ENCODE measurements around the gene HOXC11.

HOXC11 gene

GRCh38 chr12:53973236-53974042, 513 bp downstream of the HOXC11 start:
- no peak for DNase-seq (ENCODE audit: low spot score)

GRCh38 chr12:53974084-53975063, 1.4 kb downstream of the HOXC11 start, which contains the start of gene HOTAIR:
HOTAIR (minus strand) TSS chr12:53974954.
- DNase-seq (ENCODE audit: low spot score), result no peak

- DNase-seq (ENCODE audit: low spot score), result no peak
Measured at GRCh38 chr12:53975064-53975471, 2.1 kb downstream of the HOXC11 start.

DNA sequence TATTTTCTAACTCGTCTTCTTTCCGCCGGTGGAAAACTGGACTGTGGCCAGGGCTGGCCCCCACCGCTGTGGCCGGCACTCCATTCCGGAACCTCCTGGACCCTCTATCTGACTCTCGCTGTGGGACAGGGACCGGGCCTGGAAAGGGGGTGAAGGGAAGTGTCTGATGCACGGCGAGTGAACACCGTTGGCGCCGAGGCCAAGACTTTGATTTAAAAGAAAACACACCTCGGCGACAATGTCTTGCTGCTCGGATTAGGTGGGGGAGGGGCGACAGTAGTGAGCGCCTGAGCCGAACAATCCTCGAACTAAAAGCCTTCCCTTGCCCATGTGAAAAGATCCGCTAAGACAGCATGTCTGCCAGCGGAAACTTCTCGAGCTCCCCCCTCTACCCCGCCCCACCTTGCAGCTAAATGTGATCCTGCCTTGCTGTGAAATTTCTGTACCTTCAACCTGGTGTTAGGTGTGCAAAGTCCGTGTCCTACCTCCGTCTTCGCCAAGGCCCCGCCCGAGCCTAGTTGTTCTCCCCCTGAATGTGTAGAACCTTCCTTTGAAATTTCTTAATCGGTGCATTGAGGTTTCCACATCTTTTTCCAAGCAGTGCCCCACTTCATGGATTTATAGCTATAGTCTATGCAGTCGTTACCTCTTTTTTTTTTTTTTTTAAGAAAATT, 2.7 kb downstream of the HOXC11 start:
- DNase-seq (ENCODE audit: low spot score), result no peak

GRCh38 chr12:53976172-53976822, 3.4 kb downstream of the HOXC11 start:
- DNase-seq (ENCODE audit: low spot score), result no peak

- no peak for DNase-seq (ENCODE audit: low spot score)
Measured at GRCh38 chr12:53976823-53977595, 4.1 kb downstream of the HOXC11 start.

- no peak for DNase-seq (ENCODE audit: low spot score)
Measured at GRCh38 chr12:53977596-53978445, 4.9 kb downstream of the HOXC11 start.

DNA sequence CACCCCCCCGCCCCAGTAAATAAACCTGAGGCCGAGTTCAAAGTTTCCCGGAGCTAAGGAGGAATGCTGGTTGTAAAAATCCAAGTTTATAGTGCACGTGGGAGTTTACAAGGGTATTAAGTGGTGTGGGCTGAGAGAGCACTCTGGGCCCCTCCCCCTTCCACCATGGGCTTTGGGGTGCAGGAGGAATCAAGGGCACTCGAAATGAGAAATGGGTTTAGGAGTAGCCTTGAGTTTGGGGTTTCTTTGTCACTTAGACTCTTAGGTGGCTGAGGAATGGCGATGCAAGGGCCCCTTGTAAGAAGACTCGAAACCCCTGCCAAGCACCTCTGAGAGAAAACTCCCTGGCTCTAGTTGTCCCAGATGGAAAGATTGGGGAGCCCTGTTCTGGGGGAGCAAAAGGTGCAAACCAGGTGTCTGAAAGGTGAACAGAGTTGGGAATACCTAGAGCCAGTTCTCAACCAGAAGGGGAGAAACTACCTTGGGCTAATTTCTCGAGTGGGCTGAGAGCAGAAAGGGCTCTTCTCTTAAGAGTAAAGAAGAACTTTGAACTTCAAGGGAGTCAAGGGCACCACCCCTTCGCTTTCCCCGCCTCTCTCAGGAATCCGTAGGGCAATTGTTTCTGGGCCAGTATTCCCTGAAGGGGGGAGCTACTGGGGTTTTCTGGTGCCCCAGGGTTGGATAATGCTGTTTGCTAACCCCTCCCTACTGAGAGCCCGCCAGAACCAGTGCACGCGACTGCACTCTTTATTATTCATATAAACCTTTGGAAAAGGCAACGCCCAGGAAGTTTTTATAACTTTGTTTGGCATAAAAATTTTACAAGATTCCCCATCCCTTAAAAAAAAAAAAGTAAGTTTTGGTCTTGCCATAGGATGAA, 5.8 kb downstream of the HOXC11 start:
- DNase-seq (ENCODE audit: low spot score), result no peak

- no peak for DNase-seq (ENCODE audit: low spot score)
Measured at GRCh38 chr12:53980104-53980801, 7.3 kb downstream of the HOXC11 start.

DNA sequence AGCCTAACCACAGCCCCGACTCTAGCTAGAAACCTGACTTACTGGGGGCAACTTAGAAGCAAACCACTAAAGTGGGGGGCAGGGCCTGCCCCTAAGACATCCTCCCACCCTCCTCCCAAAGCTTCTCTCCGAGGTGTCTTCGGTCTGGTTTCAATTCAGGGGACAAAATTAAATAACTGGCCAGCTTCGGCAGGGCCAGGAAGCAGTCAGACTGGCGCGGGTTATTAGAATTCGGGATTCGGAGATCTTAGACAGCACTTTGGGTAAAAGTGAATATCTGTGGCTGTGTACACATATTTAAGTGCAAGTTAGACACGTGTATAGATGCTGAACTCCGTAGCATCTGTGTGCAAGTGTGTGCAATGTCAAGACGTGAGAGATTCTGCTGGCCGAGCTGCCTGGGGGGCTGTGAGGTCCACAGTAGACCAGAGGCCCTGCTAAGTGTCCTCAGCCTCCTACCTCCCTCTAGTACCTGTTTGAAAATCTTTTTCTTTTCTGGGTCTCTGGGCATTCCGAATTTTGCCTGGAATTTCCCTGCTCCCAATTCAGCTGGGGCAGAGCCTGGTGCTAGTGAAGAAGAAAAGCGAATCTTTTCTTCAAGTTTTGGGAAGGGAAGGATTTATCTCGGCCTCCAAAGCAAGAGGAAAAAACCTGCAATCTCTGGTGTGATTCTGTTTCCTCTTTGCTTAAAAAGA, 8.0 kb downstream of the HOXC11 start:
- no peak for DNase-seq (ENCODE audit: low spot score)

DNA sequence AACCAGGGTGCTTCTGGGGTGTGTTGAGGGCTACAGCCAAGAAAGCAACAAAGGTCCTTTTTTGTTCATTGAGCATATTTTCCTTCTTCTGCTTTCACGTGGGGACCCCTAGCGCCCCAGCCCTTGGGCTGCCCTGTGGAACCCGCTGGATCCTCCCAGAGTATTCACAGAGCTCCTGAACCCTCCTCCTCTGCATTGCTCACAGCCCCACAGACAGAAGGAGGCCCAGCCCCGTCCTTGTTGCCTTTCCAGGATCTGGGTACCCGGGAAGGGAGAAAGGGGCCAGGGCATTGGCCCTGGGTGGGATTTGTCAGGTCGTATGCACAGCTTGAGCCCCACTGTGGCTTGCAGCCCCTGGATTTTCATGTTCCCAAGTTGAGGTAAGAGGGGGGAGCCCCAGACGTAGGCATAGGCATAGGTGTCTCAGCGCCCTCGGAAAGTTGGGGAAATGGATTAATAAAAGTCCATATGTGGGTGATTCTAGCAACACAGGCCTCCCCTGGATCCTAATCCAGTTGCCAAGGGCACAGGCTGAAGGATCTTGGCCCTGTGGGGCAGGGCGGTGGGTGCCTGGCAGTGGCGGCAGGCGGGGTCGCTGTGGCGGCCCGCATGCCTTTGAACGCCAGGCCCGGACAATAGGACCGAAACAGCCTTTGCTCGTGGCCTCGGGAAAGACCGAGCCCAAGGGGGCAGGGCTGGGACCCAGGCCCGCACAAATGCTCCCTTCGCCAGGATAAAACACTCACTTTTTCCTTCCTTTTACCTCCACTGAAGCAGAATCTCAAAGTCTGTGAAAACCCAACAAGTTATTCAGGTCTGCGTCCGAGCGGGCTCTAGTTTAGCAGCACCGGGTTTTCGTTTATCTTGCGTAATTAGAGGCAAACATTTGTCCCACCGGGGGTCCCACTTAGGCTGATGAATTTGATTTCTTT, 9.0 kb downstream of the HOXC11 start:
- no peak for DNase-seq (ENCODE audit: low spot score)

- DNase-seq (ENCODE audit: low spot score), result no peak
Measured at GRCh38 chr12:53982648-53983567, 10.0 kb downstream of the HOXC11 start.

GRCh38 chr12:53983568-53983949, 10.6 kb downstream of the HOXC11 start:
- no peak for DNase-seq (ENCODE audit: low spot score)

- no peak for DNase-seq (ENCODE audit: low spot score)
Measured at GRCh38 chr12:53983950-53984572, 11.1 kb downstream of the HOXC11 start.
